Stimulated activated naive CD8-positive, alpha-beta T cell treated with anti-CD3 and anti-CD28 coated beads, Interleukin-15, Interleukin-2, amounts not matched to agents 100 U/mL and 50 U/mL, for 24 hours (primary cell): ENCODE results near the gene FGFR3.
"Not testable (repeated sequence)": the region's sequence is repeated elsewhere in the genome, so short reads cannot be mapped to it uniquely, and the experiment has no call there.

Experiments used
- ATAC-seq: fragments of 150-1000 bp; cut with Tn5 transposase; one replicate; pipeline ENCODE4 v1.10.0; 2021
- DNase-seq: peaks from one replicate; pipeline ENCODE4 v3.0.0; 2021

FGFR3 gene

DNA sequence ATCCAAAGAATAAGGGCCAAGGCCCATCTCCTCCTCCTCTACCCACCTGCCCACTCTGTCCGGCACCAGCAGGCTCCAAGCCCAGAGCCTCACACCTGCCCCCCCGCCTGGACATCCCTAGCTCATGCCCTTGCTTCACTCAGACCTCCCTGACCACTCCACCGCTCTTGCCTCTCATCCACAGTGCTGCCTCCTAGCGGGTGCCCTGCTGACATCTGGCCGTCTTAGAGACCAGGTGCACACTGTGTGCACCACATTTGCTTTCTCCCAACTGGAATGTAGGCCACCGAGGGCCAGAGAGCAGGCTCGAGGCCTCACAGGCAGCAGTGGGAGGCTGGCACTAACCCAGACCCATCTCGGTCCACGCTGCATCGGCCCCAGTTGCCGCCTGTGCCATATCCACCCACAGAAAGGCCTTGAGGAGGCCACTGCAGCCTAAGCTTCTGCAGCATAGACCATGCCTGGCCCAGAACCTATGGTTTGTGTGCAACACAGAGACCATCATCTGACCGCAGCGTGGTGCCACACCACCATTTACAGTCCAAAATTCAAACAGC is 49.3 kb downstream of the FGFR3 start:
- ATAC-seq (peak; percentile 54), DNase-seq (no peak)

DNA sequence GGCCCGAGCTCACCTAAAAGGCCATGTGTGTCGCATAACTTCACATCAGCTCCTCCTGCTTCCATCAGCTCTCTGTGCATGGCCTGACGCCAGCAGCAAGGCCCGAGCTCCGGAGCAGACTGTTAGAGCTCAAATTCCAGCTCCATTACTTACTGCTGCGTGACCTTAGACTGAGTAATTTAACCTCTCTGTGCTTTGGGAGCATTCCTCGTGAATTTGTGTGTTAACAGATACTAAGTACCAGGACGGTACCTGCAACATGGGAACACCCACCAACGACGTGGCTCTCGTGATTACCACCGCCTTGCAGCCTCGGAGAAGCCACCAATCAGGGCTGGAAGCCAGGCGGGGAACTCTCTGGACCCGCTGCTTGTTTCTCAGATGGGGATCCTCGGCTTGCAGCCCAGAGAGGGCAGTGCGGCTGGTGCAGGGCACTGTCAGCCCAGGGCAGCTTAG is 49.9 kb downstream of the FGFR3 start:
- DNase-seq: no peak
- ATAC-seq: no peak

DNA sequence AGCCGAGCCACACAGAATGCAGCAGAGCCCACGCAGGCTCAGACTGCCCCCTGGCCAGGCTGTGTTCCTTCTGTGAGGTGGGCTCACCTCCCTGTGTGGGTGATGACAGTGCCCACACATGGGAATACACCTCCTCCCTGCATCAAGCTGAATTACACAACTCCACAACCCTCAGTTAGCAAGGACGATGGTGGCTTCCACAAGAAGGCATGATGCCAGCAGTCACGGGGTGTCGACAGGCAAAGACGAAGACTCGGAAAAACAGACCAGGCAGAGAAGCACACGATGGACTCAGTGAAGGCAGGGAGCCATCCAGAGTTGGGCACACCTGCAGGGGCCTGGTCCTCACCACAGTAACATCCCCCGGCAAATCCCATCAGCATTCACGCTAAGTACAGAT is 50.8 kb downstream of the FGFR3 start:
- DNase-seq: no peak
- ATAC-seq: no peak

DNA sequence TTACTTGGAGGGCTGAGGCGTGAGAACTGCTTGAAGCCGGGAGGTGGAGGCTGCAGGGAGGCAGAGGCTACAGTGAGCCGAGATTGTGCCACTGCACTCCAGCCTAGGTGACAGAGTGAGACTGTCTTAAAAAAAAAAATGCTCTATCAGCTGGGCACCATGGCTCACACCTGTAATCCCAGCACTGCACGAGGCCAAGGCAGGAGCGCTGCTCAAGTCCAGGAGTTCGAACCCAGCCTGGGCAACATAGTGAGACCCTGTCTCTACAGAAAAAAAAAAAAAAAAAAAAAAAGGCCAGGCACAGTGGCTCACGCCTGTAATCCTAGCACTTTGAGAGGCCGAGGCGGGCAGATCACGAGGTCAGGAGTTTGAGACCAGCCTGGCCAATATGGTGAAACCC is 51.5 kb downstream of the FGFR3 start:
- not testable (repeated sequence) for ATAC-seq, DNase-seq

- DNase-seq (no peak), ATAC-seq (no peak)
These were observed 53.5 kb downstream of the FGFR3 start for GRCh38 chr4:1846580-1846979.

- no peak for ATAC-seq
- no peak for DNase-seq
These were observed 57.2 kb downstream of the FGFR3 start for GRCh38 chr4:1850276-1850675.

GRCh38 chr4:1851160-1851559 is 58.1 kb downstream of the FGFR3 start:
- DNase-seq (no peak), ATAC-seq (no peak)

- ATAC-seq: no peak
- DNase-seq: no peak
These were observed 58.7 kb downstream of the FGFR3 start for GRCh38 chr4:1851575-1852410.

DNA sequence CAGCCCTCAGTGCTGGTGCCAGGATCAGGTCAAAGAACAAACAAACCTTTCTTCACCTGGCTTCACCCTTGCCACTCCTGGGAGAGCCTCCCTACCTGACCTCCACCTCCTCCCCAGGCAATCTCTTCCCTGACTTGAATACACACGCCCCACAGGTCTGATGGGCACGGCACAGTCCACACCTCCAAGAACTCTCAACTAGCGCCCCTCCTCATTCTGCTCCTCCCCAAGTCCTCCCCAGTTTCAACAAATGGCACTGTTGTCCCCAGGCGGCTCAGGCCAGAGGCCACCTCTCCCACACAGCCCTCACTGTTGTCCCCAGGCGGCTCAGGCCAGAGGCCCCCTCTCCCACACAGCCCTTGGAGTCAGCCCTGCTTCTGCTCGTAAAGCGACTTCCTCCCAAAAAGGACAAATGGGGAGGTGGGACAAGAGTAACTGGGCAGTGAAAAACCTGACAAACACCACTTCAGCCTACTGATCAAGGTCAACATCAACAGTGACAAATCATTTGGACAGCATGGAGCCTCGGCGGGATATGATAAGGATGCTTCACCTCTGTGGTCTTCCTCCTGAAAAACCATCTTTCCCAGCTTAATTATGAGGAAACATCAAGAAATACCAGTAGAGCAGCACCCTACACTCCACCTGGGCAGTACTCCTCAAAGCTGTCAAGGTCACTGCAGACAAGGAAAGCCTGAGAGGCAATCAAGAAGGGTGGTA is 60.0 kb downstream of the FGFR3 start:
- ATAC-seq (no peak), DNase-seq (no peak)

DNA sequence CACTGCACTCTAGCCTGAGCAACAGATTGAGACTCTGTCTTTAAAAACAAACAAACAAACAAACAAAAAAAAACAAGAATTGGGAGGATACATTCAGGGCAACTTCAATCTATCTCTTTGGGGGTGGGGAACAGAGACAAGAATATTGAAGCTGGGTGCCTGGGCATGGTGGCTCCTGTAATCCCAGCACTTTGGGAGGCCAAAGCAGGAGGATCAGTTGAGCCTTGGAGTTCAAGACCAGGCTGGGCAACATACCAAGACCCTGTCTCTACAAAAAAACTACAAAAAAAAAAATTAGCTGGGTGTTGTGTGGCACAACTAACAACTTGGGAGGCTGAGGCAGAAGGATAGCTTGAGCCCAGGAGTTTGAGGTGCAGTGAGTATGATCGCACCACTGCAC is 61.7 kb downstream of the FGFR3 start:
- no peak for ATAC-seq
- DNase-seq: no peak

DNA sequence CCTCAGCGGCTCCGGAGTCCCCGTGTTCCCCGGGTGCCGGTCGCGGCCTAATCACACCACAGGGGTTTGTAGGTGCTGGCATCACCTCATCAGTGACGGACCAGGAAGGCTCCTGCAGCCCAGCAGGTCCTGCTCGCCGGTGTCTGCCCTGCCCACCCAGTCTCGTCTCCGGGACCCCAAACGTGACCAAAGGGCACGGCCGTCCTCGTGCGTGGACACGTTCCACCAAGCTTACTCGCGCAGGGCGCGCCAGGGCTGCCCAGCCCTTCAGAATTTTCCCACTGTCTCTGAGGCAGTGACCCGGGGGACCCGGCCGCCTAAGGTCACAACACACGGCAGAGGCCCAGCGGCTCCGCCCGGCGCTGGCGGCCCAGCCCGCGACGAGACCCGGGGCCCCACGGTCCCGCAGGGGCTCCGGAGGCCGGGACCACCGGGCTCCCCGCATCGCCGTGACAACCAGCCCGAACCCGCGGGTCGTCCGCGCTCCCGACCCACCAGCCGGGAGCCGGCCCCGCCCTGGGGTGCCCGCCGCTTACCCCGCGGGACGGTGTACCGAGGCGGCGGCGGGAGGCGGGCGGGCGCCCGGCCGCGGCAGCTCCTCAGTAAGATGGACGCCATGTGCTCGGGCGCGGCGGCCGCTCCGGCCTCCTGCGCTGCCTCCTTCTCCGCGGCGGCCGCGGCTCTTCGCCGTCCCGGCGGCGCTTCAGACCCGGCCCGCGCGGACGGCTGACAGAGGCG is 62.4 kb downstream of the FGFR3 start:
- peak; percentile 38 for DNase-seq

GRCh38 chr4:1856071-1856942 is 63.2 kb downstream of the FGFR3 start, which contains the start of gene LETM1:
Gene LETM1 (minus strand): TSS chr4:1856156. CDS start chr4:1855950, 206 bp downstream.
- DNase-seq: peak; percentile 95
- ATAC-seq: peak; percentile 97

More for the DNA sequence above, 62.4 kb downstream of the FGFR3 start:
- ATAC-seq: peak; percentile 37

DNA sequence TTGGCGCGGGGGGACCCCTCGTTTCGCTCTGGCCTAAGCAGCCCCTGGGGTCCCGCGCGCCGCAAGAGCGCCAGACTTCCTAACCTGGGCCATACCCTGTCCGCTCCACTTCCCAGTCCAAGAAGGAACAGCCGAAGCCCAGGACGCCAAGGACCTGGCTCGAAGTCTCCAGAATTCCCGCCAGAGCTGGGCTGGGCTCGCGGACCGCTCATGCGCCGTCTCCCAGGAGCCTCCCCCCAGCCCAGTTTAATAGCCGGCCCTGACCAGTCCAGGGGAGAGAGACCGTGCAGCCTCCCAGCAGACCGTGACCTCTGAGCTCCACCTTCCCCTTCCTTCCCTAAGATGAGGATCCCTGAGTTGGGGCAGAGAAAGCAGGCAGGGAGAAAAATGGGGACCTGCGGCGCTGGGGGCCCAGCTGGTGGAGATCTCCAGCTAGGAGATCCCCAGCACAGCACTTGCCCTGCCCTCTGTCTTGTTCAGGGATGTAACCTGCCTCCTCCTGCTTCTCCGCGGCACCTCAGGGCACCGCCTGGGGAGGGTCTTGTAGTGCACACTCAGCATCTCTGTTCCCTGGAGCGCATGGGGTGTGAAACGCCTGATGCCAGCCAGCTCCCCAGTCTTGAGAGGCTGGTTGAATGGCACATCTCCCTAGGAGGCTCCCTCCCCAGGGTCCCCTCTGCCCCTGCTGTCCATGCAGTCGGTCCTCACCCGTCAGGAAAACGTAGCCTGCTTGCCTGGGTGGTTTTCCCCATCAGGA is 64.0 kb downstream of the FGFR3 start:
- ATAC-seq (no peak), DNase-seq (peak; percentile 17)

DNA sequence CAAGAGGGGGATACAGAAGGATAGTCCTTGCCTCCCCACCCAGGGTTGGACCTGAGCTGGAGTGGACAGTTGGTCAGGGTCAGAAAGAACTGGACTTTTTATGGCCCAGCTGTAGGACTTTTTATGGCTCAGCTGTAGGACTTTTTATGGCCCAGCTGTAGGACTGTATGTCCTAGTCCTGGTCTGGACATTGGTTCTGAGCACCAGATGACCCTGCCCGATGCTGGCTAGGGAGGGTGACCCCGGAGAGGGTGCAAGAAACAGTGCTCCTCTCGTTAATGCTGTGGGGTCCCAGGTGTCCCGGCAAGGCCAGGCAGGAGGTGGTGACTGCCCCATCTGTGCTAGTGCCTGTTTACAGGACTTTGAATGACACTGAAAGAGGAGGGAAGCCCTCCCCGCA is 64.8 kb downstream of the FGFR3 start:
- DNase-seq: no peak
- no peak for ATAC-seq
